ENCODE data around the gene RMDN3. TPM values are rescaled to one million over a fixed set of nuclear protein-coding genes. Genes with fewer than 3 reads are reported as not detected.

RMDN3 gene
- polyA plus RNA-seq, 1 donor, result 24.4 TPM

GRCh38 chr15:40693904-40694687 lies 61.0 kb downstream of the RMDN3 start:
- DNase-seq, result no peak

- DNase-seq, result no peak
Observed at GRCh38 chr15:40691737-40692136, 63.3 kb downstream of the RMDN3 start.

- DNase-seq, result no peak
Observed at GRCh38 chr15:40688932-40689799, 65.9 kb downstream of the RMDN3 start.

Other genes starting within 250 kb of the RMDN3 start
- gene CCDC32, start 190.2 kb downstream of the RMDN3 start, polyA plus RNA-seq (ENCODE audit: insufficient read length), result 21.0 TPM
- 10.5 TPM for gene RPUSD2, start 186.0 kb downstream of the RMDN3 start, polyA plus RNA-seq (ENCODE audit: insufficient read length)
- gene KNL1, start 161.0 kb downstream of the RMDN3 start, polyA plus RNA-seq (ENCODE audit: insufficient read length), result 9.0 TPM
- 6.1 TPM for gene RAD51, start 60.1 kb downstream of the RMDN3 start, polyA plus RNA-seq (ENCODE audit: insufficient read length)
- 4.7 TPM for gene GCHFR, start 8.8 kb upstream of the RMDN3 start, polyA plus RNA-seq (ENCODE audit: insufficient read length)
- 1.4 TPM for gene C15orf62, start 14.7 kb upstream of the RMDN3 start, polyA plus RNA-seq (ENCODE audit: insufficient read length)
- 20.3 TPM for gene ZFYVE19, start 51.8 kb upstream of the RMDN3 start, polyA plus RNA-seq (ENCODE audit: insufficient read length)
- 21.5 TPM for gene DNAJC17, start 52.2 kb upstream of the RMDN3 start, polyA plus RNA-seq (ENCODE audit: insufficient read length)
- gene PPP1R14D, start 73.5 kb upstream of the RMDN3 start, polyA plus RNA-seq (ENCODE audit: insufficient read length), result not detected
- 1.3 TPM for gene SPINT1, start 88.8 kb upstream of the RMDN3 start, polyA plus RNA-seq (ENCODE audit: insufficient read length)
- 0.30 TPM for gene RHOV, start 119.0 kb upstream of the RMDN3 start, polyA plus RNA-seq (ENCODE audit: insufficient read length)
- gene VPS18, start 139.2 kb upstream of the RMDN3 start, polyA plus RNA-seq (ENCODE audit: insufficient read length), result 9.6 TPM
- 16.7 TPM for gene DLL4, start 174.1 kb upstream of the RMDN3 start, polyA plus RNA-seq (ENCODE audit: insufficient read length)
- 3.1 TPM for gene CHAC1, start 198.2 kb upstream of the RMDN3 start, polyA plus RNA-seq (ENCODE audit: insufficient read length)